ENCODE measurements around the gene ENTPD6. TPM values are rescaled to one million over a fixed set of nuclear protein-coding genes. Genes with fewer than 3 reads are reported as not detected.

Gene ENTPD6
- total and polyA plus RNA-seq, 11 donors: 58.7 to 200 (median 93.3) TPM

DNA sequence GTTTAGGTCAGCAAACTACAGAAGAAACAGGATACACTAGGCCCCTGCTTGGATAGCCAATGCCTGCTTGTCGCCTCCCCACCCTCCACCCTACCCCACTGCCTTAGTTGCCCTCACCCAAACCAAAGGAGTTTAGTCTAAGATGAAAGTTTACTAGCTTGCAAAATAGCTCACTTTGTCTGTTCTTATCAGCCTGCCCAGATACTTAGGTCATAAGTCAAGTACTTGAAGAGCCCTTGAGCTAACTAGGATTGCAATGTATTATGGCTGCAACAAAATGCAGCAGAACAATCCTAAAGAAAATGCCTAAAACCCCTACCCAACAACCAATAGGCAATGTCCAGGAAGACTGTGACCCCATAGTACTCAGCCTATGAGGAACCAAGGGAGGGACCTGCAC lies 7.3 kb upstream of the ENTPD6 start:
- 64 to 86% (median 82%) methylated on average over 1 of the region's 1 CpG for WGBS, 4 donors
- Histone ChIP-seq H3K9me3 (peaks cover 0 to 13% (median 2%) of the 10 kb centered on the region in 12 donors), H3K27ac (no peak overlapping the region), H3K36me3 (no peaks in the 10 kb centered on the region), H3K27me3 (peaks cover 0 to 7% (median 0%) of the 10 kb centered on the region in 9 donors), H3K4me3 (no peak overlapping the region), H3K4me1 (peaks cover 0 to 22% (median 2%) of the 10 kb centered on the region in 12 donors)
- no peak for ATAC-seq
- intact Hi-C loops (cut with DNase I): no loop called here
- TF ChIP-seq POLR2A (IDR thresholded peaks at IDR 0.05): no peak
- TF ChIP-seq, protein P1, sequence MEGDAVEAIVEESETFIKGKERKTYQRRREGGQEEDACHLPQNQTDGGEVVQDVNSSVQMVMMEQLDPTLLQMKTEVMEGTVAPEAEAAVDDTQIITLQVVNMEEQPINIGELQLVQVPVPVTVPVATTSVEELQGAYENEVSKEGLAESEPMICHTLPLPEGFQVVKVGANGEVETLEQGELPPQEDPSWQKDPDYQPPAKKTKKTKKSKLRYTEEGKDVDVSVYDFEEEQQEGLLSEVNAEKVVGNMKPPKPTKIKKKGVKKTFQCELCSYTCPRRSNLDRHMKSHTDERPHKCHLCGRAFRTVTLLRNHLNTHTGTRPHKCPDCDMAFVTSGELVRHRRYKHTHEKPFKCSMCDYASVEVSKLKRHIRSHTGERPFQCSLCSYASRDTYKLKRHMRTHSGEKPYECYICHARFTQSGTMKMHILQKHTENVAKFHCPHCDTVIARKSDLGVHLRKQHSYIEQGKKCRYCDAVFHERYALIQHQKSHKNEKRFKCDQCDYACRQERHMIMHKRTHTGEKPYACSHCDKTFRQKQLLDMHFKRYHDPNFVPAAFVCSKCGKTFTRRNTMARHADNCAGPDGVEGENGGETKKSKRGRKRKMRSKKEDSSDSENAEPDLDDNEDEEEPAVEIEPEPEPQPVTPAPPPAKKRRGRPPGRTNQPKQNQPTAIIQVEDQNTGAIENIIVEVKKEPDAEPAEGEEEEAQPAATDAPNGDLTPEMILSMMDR (IDR thresholded peaks at IDR 0.05): no peak
- DNase-seq: no peak

DNA sequence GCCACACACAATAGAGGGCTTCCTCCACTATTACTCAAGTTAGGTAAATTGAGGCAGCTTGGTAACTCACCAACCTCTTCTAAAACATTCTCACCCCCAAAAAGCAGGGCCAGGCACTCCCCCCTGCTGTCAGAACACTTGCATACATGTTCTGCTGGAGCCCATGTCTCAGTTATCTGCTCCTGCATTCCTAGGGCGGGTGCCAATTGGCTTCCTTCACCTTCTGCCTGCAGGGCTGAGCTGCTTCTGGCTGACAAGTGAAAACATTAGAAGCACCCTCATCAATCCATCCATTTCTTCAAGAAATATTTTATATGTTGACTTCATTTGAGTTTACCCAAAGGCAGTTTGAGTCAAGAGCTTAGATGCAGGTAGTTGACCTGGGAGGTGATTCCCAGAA lies 4.5 kb upstream of the ENTPD6 start:
- peak overlapping the region in 5 of 12 donors; percentile 8 to 30 (median 23) for H3K4me3 ChIP-seq
- H3K36me3 ChIP-seq: no peaks in the 10 kb centered on the region
- intact Hi-C loops (cut with DNase I): loop anchor here in 7 of 10 donors (2.0 to 10.0 kb wide), 4 partner anchors 56 to 204 kb away; partner anchors contain the start of genes ABHD12 (in 7 of the 7) and PYGB (in 1 of the 7)
- H3K27ac ChIP-seq: peak overlapping the region; percentile 30 to 94 (median 70)
- WGBS, 4 donors: 25 to 53% (median 36%) methylated on average over 1 of the region's 1 CpG
- DNase-seq (peak in 4 of 5 donors; percentile 56 to 80 (median 71)), ATAC-seq (peak; percentile 32 to 60 (median 49))
- H3K9me3 ChIP-seq: peaks cover 0 to 5% (median 0%) of the 10 kb centered on the region in 12 donors
- H3K4me1 ChIP-seq: peaks cover 0 to 33% (median 10%) of the 10 kb centered on the region in 12 donors
- TF ChIP-seq, protein P1 (IDR thresholded peaks at IDR 0.05): peak in 1 of 12 donors; percentile 24
- no peak for TF ChIP-seq POLR2A (IDR thresholded peaks at IDR 0.05)
- H3K27me3 ChIP-seq: peaks cover 0 to 3% (median 0%) of the 10 kb centered on the region in 9 donors

DNA sequence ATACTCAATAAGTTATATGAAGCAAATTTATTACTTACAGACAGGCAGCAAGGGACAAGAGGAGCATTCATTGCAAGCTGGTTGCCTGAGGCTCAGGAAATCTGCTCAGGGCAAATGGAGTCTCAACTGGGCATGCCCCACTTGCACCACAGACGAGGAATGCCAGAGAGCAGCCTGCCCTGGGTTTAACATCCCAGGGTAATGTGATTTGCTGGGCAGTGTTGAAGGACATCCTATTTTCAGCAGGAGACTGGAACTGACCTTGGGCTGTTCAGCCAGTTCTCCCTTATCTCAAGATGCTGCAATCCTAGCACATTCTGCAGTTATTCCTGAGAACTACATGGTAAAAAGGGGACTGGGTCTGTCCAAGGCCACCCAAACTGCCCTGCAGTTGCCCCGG lies 3.8 kb upstream of the ENTPD6 start:
- Histone ChIP-seq H3K27ac (peak overlapping the region; percentile 30 to 94 (median 70)), H3K9me3 (peaks cover 0 to under 1% (median 0%) of the 10 kb centered on the region in 12 donors), H3K36me3 (no peaks in the 10 kb centered on the region), H3K4me1 (peaks cover 0 to 39% (median 14%) of the 10 kb centered on the region in 12 donors), H3K27me3 (no peaks in the 10 kb centered on the region), H3K4me3 (peak overlapping the region in 5 of 12 donors; percentile 8 to 30 (median 23))
- ATAC-seq: peak; percentile 66 to 77 (median 73)
- peak in 4 of 5 donors; percentile 46 to 74 (median 55) for DNase-seq
- intact Hi-C loops (cut with DNase I): loop anchor here in 7 of 10 donors (2.0 to 10.0 kb wide), 4 partner anchors 57 to 203 kb away; partner anchors contain the start of genes ABHD12 (in 7 of the 7) and PYGB (in 1 of the 7)
- no peak for TF ChIP-seq POLR2A (IDR thresholded peaks at IDR 0.05)
- TF ChIP-seq, protein P1 (IDR thresholded peaks at IDR 0.05): no peak
- 26 to 40% (median 31%) methylated on average over 2 of the region's 2 CpGs for WGBS, 4 donors

DNA sequence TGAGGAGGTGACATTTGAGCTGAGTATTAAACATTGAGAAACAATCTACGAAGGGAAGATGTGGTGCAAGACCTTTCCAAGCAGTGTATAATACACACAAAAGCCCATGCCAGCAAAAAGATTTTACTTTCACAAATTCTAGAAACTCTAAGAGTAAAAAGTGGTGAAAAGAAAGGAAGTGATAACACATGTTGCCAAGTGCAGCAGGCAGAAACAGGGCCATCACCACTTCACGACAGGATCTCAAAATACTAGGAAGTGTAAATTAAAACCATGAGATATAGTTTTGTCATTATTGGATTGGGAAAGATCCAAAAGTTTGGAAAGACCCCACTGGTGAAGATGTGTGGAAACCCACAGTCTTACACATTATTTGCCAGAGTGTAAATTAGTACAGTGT lies 1.7 kb upstream of the ENTPD6 start:
- Histone ChIP-seq H3K36me3 (no peaks in the 10 kb centered on the region), H3K4me1 (peaks cover 0 to 56% (median 29%) of the 10 kb centered on the region in 12 donors), H3K4me3 (no peak overlapping the region), H3K27ac (peak overlapping the region in 3 of 12 donors; percentile 13 to 93 (median 90)), H3K9me3 (no peaks in the 10 kb centered on the region), H3K27me3 (no peaks in the 10 kb centered on the region)
- DNase-seq (no peak), ATAC-seq (no peak)
- intact Hi-C loops (cut with DNase I): loop anchor here in 8 of 10 donors (2.0 to 10.0 kb wide), 4 partner anchors 55 to 201 kb away; partner anchors contain the start of genes ABHD12 (in 7 of the 8) and PYGB (in 1 of the 8)
- TF ChIP-seq, protein P1 (IDR thresholded peaks at IDR 0.05): no peak
- no peak for TF ChIP-seq POLR2A (IDR thresholded peaks at IDR 0.05)
- 67 to 78% (median 75%) methylated on average over 2 of the region's 2 CpGs for WGBS, 4 donors

All from heart left ventricle (tissue), 16 donors.